DMS114 treated with DMSO at 0.1 percent for 48 hours (cell line): ENCODE data around the gene SHB.
"Not testable (repeated sequence)": the region's sequence is repeated elsewhere in the genome, so short reads cannot be mapped to it uniquely, and the experiment has no call there.

Source experiments
- DNase-seq: peaks from one replicate; lab custom pipeline; 2025; ENCODE audit not compliant: unreplicated experiment; lab: John Stamatoyannopoulos, UW

The SHB gene

DNA sequence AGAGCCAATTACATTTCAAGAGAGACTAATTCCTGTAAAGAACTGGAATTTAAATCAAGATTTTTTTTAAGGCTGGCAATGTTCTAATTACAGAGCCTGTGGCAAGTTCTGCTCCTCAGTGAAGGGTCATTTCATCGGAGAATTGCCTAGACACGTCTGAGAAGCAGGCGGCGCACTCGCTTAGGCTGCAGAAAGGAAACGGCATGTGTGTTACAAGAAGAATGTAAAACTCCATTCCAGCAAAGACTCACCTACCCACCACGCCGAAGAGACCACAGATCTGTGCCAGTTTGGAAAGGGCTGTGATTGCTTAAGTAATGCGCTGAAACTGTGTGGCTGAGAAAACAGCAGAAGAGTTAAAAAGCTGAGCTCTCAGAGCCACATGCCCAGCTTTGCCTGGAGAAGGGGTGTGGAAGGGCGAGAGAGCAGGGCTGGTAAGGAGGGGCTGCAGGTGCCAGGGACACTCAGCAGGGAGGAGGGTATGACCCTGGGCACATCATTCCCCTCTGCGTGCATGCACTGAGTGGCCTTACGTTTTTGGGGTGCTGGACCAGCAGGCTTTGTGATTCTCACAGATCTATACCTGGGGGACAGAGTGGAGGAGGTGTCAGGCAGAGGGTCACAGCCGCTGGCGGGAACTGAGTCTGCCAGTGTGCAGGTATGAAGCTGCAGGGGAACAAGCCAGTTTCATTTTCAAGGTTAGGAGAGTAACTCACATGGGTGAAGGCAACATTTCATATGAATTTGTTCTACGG is 147.3 kb downstream of the SHB start:
- DNase-seq = no peak

DNA sequence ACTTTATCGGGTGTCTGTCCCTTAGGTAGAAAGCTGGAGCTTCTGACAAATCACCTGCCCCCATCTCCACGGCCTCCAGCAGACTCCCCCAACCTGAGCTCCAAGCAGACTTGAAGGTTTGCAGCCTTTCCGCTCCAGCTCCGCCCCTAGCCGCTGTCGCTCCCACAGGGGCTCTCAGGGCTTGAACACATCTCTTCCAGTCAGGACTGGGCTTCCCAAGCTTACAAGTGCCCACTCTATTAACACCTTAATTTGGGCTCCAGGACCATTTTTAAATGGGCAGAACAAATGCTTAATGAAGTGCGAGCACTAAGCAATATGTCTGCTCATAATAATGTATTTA is 147.9 kb downstream of the SHB start:
- no peak for DNase-seq

DNA sequence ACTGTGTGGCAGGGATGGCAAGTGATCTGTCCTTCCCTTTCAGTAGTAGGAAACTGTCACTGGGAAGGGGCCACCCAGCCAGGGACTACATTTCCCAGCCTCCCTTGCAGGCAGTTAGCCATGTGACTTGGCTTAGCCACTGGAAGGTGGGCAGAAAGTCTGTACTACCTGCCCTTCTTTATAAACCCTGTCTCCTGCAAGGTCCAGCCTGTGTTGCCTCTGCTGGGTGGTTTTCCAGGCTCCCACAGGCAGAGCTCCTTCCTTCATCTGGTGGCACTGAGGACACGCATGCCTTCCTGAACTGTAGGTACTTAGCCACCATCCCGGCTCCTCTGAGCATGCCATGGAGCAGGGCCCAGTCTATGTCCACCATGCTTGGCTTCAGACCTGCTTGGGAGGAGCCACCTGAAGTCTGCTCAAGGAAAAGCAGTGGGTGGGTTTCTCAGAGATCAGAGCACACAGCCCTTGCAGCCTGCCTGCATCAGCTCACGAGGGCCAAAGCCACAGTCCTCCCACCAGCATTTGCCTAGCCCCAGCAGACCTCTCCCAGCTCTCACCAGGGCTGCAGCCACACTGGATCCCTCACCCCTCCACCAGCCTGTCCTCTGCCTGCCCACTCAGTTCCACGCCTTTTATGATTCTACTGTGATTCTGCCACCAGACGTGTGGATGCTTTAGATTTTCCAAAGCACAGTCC is 148.4 kb downstream of the SHB start:
- no peak for DNase-seq

DNA sequence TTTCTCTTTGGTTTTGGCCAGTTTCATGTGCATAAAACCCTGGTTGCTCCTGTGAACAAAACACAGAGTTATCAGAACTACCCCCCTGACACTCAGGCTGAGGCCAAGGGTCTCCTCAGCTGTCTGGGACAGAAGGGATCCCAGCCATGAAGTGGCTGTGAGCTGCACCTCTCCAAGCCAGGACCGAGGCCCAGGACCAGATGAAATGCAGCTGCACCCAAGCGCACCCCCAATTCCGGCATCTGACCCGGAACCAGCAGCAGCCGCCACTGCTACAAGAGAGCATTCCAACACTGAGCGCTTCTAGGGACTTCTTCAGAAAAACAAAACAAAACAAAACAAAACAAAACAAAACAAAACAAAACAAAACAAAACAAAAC is 149.1 kb downstream of the SHB start:
- DNase-seq = no peak

DNA sequence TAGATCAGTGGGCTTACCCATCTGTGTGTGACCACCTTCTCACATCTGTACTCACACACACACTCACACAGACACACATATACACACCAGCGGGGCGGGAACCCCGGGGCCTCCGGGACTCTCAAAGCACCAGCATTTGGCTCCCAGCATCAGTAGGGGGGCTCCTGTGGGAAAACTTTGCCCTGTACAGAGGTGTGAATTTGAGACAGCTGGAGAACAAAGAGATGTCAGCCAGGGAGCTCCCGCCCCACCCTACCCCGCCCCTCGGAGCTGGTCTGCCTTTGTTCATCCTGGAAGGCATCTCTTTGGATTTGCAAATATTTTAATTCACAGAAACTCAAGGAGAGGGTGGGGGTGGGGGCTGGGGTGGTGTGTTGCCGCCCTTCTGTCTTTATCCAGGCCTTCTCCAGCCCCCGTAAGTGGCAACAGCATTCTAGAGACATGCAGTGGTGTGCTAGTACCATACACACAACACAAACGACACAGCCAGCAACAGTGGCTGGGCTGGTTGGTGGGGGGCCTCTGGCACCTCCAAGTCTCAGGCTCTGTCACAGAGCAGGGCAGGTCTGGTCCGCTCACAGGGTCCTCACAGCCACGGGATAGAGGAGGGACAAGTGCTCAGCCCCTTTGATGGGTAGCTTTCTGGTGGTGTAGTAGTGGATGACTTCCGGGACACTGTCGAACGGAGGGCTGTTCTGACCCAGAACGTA is 149.6 kb downstream of the SHB start:
- DNase-seq = no peak

DNA sequence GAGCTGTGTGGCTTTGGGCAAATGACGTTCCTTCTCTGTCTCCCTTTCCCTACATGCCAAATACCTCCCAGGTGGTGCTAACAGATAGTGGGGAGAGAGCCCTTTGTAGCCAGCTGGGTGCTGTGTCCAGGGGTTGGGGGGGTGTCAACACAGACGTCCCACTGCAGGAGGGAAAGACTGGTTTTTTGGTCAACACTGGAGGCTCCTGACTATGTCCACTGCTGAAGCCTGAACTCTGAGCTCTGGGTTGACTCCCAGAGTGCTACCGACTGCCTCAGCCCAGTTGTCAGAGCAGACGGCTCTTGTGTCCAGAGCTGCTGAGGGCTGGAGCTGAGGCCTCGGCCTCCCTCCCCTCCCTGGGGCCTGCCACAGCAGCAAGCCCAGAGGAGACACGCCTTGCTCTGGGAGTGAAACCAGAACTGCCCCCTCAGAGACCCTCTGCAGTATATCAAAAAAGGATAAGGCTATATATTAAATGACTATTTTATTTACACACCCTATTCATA is 150.3 kb downstream of the SHB start:
- DNase-seq = no peak

DNA sequence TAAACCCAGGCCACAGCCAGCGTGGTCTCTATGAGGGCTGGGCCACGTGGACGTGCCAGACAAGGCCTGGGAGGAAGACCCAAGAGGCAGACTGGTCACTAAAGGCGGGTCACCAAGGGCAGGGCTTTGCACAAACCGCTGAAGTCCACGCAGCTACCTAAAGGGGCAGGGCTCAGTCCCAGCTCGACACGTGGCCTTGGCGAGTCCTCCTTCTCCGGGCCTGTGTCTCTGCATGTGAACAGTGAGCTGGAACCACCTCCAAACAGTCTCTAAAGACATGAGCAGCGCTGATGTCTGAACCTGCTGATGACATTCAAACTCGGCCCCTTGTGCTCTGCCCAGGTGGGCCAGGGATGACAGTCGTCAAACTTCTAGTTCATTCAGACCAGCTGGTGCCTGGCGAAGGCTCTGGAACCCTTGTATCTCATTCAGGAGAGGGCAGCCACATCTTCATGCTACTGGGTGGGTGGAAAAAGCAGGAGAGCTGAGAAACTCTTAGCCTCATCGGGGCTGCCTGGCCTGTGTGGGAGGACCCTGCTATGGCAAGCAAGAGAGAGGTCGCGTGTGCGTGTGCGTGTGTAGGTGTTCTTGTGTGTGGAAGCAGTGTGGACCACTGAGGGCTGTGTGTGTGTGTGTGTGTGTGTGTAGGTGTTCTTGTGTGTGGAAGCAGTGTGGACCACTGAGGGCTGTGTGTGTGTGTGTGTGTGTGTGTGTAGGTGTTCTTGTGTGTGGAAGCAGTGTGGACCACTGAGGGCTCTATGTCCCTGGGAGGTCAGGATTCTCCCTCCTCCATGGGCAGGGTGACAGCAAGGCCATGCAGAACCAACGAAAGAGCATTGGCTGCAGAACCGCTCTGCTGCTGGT is 151.0 kb downstream of the SHB start:
- no peak for DNase-seq

DNA sequence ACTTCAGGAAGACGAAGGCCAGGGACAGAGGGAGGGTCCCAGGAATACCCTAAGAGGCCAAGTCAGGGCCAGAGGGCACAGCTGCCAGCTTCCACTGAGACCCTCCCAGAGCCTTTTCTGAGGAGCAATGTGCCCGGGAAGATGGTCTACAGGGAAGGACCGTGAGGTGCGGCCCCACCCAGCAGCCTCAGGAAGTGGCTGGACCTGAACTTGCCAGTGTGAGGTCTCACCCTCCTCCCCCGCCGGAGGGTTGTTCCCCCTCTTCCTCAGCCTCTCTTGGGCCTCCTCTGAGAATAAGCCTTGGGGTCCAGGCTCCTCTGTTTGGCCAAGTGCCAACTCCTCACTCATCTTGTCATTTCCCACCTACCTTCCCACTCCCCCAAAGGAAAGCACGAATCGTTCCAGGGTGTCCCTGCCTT is 151.7 kb downstream of the SHB start:
- no peak for DNase-seq

DNA sequence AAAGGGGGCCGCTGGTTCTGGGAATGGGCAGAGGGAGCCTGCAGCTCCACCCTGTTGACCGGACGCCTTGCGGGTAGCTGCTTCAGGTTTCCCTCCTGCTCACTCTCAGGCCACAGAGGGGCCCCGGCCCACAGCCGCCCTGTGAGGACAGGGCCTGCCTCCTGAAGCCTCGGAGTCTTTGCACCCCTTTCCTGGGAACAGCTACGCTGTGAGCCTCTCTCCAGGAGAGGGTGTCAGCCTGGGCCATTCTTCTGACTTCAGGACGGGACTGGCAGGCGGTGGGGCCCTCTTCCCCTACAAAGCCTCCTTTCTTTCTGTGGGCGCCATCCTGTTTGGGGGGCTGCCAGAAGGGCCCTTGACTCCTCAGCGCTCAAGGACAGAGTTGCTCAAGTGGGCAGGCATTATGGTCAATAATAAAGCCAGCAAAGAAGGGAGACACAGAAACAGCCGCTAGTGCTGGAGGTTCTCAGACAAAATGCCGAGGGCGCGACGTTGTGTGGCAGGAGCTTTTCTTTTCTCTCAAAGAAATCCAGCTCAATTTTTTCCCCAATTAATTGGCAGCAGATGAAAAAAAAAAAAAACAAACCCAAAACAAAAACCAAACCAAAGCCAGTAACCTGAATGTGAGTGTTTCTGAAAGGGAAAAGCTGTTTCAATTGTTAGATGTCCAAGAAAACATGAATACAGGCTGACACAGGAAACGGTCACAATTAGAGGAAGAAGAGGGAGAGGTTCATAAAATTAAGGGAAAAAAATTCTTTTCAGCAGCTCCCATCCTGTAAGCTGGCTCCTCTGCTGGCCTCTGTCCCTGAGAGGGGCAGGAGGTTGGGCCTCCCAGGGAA is 152.3 kb downstream of the SHB start:
- no peak for DNase-seq

DNA sequence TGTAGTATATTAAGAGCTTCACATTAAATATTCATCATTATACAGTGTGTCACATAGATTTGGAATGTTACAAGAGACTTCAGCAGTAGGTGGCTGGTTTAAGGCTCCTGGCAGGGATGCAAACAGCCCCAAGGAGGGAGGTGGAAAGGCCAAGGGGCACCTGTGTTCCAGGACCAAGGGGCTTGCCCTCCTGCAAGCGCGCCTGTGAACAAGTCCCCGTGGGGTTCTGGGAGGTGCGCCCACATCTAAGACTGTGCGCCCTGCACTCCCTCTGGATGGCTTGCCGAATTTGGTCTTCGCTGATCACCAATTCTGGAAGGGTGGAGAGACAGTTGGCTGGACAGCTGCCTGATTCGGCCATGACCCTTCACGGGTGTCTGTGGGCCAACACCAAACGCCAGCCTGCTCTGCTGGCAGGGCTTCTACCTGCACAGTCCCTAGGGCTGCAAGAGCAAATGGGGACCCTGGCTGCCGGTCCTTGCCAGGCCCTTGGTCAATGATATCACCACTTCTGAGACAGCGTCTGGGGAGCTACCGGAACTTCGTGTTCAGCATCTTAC is 153.0 kb downstream of the SHB start:
- no peak for DNase-seq

DNA sequence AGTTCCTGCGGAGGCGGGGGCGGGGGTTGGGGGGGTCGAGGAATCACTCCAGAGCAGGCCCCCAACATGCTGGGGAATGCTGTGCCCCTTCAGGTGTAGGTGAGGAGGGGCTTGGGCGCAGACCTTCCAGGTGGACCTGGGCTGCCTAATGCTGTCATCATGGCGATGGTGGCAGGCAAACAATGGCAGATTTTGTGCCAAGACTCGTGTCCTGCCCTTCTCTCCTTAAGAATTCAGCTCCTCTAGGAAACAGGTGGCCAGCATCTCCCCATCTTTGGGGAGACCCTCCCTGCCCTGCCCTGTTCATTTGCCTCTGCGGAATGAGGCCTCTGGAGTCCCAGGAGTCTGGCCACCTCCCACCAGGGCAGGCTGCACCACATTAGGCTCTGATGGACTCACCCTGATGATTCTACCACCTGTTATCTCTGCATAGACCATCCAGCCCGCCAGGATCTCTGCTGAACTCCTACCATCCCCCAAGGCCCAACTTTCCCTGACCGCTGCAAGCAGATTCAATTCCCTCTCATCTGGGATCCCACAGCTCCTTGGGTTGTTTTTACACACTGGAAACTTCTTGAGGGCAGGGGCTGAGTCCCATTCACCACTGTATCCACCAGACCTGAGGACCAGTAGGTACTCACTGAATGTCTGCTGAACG is 154.2 kb downstream of the SHB start:
- DNase-seq = no peak

DNA sequence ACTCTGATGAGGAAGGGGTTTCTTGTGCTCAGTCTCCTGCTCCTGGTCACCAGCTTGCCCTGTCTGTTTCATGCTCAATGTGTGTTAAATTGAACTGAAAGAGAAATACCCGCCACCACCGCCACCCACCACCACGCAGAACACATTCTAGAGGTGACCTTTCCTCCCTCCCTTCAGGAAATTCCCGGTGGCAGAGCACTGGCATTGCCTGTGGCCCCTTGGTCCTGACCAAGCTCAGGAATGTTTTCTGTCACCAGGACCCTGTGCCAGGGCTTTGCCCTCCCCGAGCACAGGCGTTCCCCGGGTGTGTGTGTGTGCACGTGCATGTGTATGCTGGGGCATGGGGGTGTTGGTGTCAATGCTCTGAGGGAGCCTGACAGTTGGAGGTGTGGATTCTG is 154.9 kb downstream of the SHB start:
- no peak for DNase-seq

DNA sequence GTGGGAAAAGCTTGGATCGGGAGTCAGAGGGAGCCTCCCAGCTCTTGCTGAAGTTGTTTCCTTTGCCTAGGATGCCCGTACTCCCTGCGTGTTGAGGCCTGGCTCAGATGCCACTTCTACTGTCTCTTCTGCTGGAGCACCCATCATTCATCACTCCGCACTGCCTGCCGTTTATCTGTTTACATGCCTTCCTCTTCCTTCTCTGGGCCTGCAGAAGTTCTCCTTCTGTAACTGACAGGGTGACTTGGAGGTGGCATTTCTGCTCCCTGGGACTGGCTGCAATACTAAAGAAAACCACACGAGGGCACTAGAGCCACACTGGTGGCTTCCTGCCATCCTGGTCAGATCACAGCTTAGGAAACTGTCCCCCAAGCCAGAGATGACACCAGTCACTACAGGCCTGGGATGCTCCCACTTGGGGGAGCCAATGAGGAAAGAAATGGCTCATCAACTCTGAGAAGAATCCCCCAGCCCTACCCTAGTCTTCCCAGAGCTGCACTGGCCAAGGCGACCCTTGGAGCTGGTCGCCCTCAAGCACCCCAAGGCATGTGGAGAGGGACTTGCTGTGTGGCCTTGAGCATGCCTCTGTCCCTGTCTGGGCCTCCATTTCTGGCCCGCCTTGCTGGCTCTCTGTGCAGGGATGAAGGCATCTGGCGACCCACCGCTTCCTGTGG is 155.4 kb downstream of the SHB start:
- peak; percentile 62 for DNase-seq

DNA sequence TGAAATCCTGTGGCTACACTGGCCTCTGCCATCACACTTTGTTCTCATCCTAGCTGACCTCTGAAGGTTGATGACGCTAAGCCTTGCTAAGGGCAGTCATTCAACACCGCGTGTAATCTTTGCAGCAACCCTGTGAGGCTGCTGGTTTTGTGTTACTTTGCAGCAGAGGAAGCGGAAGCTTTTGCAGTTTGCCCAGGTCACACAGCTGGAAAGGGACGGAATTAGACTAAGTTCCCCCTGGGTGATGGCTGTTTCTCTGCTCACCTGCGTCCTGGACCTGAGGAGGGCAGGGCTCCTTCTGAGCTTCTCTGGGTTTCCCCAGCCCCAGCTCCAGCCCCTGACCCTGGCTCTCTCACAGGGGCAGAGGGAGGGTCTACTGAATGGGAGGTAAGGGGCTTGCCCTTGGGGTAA is 157.8 kb downstream of the SHB start:
- no peak for DNase-seq

DNA sequence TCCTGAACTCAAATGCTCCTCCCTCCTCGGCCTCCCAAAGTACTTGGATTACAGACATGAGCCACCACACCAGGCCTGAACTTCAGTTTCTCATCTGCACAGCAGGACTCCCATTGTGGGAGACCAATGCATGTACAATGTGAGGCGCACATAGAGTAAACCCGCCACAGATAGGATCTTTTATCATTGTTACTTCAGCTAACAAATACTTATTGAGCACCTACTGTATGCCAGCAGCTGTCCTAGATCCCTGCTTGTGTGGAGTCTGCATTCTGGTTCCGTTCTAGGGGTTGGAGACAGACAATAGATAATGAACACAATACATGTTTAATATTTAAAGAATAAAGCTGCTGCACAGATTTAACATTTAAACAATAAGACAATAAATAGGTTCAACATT is 158.8 kb downstream of the SHB start:
- DNase-seq = no peak

DNA sequence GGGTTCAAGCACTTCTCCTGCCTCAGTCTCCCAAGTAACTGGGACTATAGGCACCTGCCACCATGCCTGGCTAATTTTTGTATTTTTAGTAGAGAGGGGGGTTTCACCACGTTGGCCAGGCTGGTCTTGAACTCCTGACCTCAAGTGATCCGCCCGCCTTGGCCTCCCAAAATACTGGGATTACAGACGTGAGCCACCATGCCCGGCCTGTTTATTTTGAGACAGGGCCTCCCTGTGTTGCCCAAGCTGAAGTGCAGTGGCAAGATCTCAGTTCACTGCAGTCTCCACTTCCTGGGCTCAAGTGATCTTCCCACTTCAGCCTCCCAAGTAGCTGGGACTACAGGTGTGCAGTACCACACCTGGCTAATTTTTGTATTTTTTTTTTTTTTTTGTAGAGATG is 159.2 kb downstream of the SHB start:
- DNase-seq = not testable (repeated sequence)

DNA sequence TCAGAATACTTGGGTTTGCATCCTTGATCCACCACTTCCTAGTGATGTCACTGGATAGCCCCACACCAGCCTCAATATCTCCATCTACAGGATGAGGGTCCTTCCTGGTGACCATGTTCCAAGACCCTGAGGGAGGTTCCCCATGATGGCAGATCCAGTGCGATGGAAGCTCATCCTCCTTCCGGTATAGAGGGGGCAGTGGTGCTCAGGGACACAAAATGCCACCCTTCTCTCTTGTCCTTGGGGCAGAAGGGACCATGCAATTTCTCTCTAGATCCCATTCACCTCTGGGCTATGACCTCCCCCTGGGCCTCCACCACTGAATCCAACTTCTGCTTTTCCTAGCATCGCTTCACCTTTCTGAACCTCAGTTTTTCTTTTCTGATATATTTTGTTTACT is 159.7 kb downstream of the SHB start:
- no peak for DNase-seq

DNA sequence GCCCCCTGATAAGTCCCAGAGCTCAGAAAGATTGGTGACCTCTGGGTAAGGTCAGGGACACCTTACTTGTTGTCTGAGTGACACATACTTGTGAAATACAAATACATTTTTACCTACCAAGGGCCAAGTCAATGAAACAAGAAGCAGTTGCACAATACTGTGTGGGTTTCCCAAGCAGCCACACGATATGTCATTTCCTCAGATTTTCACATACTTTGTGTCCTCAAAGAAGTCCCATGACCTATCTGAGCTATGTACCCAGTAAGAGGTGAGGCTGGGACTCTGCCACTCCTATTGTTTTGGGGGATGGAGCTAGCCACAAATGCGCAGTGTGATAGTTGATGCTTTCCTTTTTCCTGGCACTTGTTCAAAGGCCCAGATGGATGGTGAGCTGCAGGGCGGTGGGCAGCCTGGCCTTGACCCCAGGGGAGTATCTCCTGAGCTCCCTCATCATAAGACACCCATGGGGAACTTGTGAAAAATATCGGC is 160.3 kb downstream of the SHB start:
- no peak for DNase-seq

DNA sequence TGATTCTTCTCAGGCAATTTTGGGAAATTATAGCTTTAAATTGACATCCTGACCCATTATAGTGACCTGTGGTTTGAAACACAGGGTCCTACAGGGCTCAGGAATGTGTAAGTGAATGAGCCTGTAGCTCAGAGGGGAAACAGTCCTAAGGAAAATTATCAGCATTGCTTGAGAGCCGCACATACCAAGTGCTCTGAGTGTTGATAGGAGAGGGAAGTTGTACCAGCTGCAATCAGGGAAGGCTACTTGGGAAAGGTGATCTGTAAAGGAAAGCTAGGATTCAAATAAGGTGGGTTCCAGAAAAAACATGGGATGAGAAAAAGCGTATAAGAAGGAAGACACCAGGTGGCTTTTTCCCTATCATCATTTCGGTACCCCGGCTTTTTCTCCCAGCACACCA is 160.7 kb downstream of the SHB start:
- DNase-seq = no peak
